ENCODE data around the gene CHAF1B.

DNA sequence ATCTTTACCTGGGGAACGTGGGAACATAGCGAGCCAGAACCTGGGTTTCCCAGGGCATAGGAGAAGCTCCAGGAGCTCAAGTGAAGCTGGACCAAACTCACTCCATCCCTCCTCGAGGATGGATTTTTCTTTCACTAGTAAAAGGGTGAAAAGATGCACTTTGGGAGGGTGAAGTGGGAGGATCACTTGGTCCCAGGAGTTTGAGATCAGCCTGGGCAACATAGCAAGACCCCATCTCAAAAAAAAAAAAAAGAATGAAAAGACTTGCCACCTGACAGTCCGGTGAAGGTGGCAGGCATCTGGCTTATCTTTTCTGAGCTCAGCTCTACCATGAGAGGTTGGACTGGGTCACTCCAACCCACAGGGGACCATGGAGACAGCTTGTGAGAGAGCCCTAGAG, 42.3 kb downstream of the CHAF1B start:
- no peak for TF ChIP-seq POLR2AphosphoS5 (IDR thresholded peaks at IDR 0.05; ENCODE audit: low read depth, low read length)
- no peak for TF ChIP-seq TAF1 (IDR thresholded peaks at IDR 0.05; ENCODE audit: low read depth, low read length)
- TF ChIP-seq POLR2A (IDR thresholded peaks at IDR 0.05; ENCODE audit: low read depth, low read length), result no peak
- no peak for TF ChIP-seq PAX5 (IDR thresholded peaks at IDR 0.05; ENCODE audit: insufficient read depth, low read length, severe bottlenecking)
- TF ChIP-seq POU2F2 (IDR thresholded peaks at IDR 0.05; ENCODE audit: low read depth, low read length), result no peak
- TF ChIP-seq SPI1 (IDR thresholded peaks at IDR 0.05; ENCODE audit: low read depth, low read length), result no peak

All from GM12891 (cell line).